Amniotic epithelial cell (primary cell): ENCODE results near the gene AKAP10.
"Not testable (repeated sequence)": the region's sequence is repeated elsewhere in the genome, so short reads cannot be mapped to it uniquely, and the experiment has no call there.

Source experiments
- DNase-seq: peaks from one replicate; pipeline ENCODE4 v3.0.0-alpha.2; 2010; ENCODE audit warnings: low read depth

The AKAP10 gene

GRCh38 chr17:19977293-19978208 is at the start of gene AKAP10:
Gene AKAP10, minus strand, starts transcription at chr17:19977828. Its CDS starts 149 bp downstream, at chr17:19977679.
- peak; percentile 75 for DNase-seq

DNA sequence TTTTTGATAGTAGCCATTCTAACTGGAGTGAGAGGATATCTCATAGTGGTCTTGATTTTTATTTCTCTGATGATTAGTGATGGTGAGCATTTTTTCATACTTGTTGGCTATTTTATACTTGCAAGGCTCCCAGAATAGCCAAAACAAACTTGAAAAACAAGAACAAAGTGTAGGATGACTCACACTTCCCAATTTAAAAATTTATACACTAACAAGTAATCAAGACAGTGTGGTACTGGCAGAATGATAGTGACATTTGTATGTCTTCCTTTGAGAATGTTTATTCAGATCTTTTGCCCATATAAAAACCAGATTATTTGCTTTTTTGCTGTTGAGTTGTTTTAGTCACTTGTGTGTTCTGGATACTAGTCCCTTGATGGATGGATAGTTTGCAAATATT is 49.3 kb upstream of the AKAP10 start:
- no peak for DNase-seq

DNA sequence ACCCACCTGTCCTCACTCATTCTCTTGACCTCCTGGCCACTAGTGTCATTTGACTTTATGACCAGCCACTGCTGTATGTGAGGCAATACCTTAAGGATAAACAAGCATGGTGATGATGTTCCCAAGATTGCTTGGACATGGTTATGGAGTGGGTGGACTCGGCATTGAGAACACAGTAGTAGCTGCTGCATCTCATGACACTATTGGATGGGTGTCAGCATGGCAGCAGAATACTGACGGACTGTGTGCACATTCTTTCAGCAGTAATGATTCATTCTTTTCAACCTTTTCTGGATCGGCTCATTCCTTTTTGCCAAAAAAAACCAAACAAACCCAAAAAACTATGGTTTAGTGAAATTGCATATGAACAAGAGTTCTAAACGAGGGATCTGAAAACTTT is 45.1 kb upstream of the AKAP10 start:
- DNase-seq = no peak

DNA sequence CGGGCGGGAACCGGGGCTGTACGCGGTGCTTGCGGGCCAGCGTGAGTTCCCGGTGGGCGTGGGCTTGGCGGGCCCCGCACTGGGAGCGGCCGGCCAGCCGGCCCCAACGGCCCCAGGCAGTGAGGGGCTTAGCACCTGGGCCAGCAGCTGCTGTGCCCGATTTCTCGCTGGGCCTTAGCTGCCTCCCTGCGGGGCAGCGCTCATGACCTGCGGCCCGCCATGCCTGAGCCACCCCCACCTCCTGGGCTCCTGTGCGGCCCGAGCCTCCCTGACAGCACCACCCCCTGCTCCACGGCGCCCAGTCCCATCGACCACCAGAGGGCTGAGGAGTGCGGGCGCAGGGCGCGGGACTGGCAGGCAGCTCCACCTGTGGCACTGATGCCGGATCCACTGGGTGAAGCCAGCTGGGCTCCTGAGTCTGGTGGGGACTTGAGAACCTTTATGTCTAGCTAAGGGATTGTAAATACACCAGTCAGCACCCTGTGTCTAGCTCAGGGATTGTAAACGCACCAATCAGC is 38.9 kb upstream of the AKAP10 start:
- not testable (repeated sequence) for DNase-seq

DNA sequence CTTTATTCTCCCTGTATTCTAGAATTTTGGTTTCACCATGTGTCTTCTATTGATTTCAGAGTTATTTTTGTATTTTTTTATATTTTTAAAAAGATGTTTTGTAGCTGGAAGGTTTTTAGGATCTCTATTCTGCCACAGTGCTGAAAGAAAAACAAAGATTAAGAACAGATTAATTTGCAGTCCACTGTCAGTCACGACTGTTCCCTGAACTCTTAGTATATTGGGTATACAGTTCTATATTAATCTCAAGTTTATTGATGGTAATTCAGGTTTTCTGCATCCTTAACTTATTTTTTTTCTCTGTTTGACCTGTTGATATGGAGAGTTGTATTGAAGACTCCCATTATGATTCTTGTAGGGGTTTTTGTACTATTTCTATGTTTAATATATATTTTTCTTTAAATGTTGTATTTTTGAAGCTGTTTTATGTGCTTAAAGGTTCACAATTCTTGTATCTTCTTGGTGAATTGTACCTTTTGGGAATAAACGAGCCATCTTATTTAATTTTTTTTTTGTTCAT is 34.4 kb upstream of the AKAP10 start:
- no peak for DNase-seq

DNA sequence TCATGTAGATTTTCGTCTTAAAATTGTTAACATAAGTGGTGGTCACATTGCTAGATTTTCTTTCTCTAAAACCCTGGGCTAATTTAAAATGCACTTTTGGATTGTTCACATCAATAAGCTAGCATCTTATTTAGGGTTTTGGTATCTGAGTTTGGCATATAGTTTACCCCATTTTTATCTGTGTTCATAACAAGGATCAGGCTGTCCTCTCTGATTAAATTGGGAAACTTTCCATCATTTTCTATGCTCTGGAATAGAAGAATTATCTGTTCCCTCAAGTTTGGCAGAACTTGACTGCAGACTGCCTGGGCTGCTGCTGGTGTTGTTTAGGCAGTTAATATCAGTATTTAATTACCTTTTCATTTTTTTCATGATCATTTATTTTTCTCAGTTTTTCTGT is 33.3 kb upstream of the AKAP10 start:
- DNase-seq = no peak

DNA sequence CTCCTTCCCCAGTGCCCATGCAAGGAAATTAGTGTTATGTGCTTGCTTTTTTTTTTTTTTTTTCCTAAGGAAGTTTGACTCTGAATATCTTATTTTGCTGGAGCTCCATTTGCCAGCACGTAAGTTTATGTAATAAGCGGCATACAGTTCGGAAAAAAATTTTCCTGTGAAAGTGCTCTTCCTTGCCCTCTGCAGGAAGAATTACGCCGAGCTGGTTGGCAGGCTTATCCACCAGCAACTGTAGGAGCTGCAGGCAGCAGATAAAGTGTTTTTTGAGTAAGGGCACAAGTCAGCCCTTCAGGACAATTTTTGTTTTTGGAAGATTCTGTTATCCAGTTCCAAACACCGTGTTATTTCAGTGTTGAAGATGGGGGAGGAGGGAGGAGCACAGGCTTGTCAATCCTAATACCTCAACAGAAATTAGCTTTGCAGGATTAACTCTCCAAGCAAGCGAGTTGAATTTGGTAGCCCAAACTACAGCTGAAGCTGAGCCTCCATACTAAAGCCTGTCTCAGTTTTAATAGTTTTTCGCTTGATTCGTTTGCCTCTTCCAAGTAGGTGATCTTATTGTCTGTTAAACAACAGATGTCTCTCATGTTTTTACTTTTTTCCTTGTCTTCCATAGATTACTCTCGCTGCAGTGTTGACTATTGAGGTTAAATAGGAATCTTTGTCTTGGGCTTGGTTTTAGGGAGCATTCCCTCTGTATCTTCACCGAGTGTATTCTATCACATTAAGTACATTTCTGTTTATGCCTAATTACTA is 32.7 kb upstream of the AKAP10 start:
- peak; percentile 69 for DNase-seq

DNA sequence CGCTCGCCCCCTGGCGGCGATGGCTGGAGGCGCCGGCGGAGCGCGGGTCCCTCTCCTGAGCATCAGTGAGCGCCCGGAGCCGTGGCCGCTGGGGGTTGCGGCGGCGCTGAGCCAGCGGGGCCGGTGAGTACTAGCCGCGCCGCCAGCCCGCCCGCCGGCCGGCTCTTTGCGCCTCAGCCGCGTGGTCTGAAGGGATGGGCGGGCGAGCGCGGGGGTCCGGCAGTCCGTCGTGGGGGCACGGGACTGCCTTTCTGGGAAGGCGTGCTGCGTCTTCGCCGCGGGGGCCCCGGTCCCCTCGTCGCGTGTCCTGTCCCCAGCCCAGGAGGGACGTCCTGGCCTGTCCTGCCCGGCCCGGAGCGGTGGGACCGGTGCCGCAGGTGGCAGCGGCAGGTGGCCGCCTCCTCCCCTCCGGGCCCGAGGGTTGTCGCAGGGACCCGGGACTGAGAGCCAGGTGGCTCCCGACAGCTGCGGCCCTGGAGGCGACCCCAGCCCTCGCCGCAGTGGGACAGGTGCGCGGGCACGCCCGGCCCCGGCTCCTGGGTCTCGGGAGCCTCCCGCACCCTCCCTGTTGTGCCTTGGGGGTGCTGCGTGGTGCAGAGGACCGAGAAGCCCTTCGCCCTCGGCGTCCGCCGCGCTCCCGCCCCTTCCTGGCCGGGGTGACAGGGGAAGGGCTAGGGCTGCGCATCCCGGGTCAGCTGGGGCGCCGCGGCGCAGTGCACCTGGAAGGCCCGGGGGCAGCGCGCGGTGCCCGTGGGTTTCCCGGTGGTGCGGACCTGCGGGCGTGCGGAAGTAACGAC is 31.9 kb upstream of the AKAP10 start, which contains the start of gene SPECC1:
TSS of gene SPECC1 (plus strand) at position 58 of the 797 bp plus-strand sequence. CDS start 87,293 bp downstream, outside the sequence.
- peak; percentile 33 for DNase-seq

GRCh38 chr17:20009052-20009301 is 31.3 kb upstream of the AKAP10 start:
- DNase-seq = no peak

GRCh38 chr17:20008242-20009051 is 30.8 kb upstream of the AKAP10 start:
- DNase-seq = peak; percentile 6

GRCh38 chr17:19996502-19996901 is 18.9 kb upstream of the AKAP10 start:
- no peak for DNase-seq

DNA sequence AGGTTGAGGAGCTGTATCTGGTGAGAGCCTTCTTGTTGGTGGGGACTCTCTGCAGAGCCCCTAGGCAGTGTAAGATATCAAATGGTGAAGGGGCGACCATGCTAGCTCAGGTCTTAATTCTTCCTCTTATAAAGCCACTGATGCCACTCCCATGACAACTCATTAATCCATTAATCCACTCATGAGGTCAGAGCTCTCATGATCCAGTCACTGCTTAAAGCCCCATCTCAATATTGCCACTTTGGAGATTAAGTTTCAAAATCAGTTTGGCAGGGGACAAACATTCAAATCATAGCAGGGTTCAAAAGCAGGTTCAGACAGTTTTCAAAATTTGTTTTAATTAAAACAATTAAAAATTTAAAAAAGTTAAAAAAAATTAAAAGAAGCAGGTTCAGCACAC is 18.5 kb upstream of the AKAP10 start:
- no peak for DNase-seq

GRCh38 chr17:19992803-19993713 is 15.4 kb upstream of the AKAP10 start:
- peak; percentile 83 for DNase-seq

DNA sequence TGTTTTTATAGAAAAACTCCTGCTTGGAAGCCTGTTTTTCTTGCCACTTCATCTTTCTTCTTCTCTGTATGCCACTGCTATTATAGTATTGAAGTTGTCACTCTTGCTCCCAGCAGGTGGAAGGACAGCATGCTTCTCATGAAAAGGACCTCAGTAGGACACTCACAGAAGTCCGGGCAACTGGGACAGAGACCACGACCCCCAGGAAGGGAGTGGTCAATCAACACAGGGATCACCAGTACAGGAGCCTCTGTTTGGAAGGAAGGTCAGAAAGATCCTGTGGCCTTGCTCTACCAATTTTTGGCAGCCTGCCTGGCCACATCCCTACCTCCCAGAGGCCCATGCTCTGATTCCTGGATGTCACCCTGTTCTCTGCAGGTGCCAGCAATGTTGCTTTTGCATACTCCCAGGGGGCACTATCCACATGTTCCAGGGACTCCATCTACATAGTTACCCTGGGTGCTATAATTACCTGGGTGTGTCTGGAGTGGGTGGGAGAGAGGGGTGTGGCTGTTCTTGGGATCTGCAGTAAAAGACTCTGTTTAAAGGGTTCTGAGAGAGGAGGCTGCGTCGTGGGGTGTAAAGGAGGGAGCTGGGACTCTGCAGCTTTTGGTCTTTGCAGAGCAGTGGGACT is 13.7 kb upstream of the AKAP10 start:
- DNase-seq = no peak

- peak; percentile 37 for DNase-seq
Measured at GRCh38 chr17:19987897-19988296, 10.3 kb upstream of the AKAP10 start.

GRCh38 chr17:19986941-19987861 is 9.6 kb upstream of the AKAP10 start:
- DNase-seq = no peak

- peak; percentile 79 for DNase-seq
Measured at GRCh38 chr17:19979917-19980770, 2.5 kb upstream of the AKAP10 start.
